ENCODE data around the gene APOO.

DNA sequence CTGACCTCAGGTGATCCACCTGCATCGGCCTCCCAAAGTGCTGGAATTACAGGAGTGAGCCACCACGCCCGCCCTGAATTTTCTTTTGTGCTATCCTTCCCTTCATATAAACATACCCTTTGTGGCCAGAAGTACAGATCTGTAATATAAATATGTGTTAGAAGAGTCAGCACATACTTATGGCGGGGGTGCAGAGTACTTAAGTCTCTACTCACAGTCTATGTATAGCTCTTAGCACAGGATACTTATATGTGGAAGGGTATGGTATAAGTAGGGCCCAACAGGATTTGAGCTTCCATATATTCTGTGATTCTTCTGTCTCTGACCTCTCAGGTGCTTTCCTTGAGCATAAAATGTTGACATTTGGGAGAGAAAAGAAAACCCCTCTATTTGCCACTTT lies 18.3 kb upstream of the APOO start:
- TF ChIP-seq, protein P1, sequence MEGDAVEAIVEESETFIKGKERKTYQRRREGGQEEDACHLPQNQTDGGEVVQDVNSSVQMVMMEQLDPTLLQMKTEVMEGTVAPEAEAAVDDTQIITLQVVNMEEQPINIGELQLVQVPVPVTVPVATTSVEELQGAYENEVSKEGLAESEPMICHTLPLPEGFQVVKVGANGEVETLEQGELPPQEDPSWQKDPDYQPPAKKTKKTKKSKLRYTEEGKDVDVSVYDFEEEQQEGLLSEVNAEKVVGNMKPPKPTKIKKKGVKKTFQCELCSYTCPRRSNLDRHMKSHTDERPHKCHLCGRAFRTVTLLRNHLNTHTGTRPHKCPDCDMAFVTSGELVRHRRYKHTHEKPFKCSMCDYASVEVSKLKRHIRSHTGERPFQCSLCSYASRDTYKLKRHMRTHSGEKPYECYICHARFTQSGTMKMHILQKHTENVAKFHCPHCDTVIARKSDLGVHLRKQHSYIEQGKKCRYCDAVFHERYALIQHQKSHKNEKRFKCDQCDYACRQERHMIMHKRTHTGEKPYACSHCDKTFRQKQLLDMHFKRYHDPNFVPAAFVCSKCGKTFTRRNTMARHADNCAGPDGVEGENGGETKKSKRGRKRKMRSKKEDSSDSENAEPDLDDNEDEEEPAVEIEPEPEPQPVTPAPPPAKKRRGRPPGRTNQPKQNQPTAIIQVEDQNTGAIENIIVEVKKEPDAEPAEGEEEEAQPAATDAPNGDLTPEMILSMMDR (IDR thresholded peaks at IDR 0.05 in 4 of 5, conservative IDR thresholded peaks at IDR 0.05 in 1 of 5), result no peak
- TF ChIP-seq POLR2A (IDR thresholded peaks at IDR 0.05), result no peak

Data from gastrocnemius medialis (tissue), 4 donors.